GM18861 (cell line): ENCODE results near the gene SH3BGRL3.
"Not testable (repeated sequence)": the region's sequence is repeated elsewhere in the genome, so short reads cannot be mapped to it uniquely, and the experiment has no call there.

Source experiments
- ATAC-seq: cut with Tn5 transposase; IDR thresholded peaks from one replicate; pipeline ENCODE4 v1.9.1; 2021; ENCODE audit not compliant: unreplicated experiment

Gene SH3BGRL3

GRCh38 chr1:26315874-26316850 lies 36.3 kb downstream of the SH3BGRL3 start:
- no peak for ATAC-seq

- ATAC-seq, result no peak
Measured at GRCh38 chr1:26317146-26317545, 37.3 kb downstream of the SH3BGRL3 start.

- ATAC-seq, result no peak
Measured at GRCh38 chr1:26317612-26318337, 37.9 kb downstream of the SH3BGRL3 start, which contains the start of gene CD52. CD52 (plus strand) TSS chr1:26317958; CDS start chr1:26318018, 60 bp downstream.

DNA sequence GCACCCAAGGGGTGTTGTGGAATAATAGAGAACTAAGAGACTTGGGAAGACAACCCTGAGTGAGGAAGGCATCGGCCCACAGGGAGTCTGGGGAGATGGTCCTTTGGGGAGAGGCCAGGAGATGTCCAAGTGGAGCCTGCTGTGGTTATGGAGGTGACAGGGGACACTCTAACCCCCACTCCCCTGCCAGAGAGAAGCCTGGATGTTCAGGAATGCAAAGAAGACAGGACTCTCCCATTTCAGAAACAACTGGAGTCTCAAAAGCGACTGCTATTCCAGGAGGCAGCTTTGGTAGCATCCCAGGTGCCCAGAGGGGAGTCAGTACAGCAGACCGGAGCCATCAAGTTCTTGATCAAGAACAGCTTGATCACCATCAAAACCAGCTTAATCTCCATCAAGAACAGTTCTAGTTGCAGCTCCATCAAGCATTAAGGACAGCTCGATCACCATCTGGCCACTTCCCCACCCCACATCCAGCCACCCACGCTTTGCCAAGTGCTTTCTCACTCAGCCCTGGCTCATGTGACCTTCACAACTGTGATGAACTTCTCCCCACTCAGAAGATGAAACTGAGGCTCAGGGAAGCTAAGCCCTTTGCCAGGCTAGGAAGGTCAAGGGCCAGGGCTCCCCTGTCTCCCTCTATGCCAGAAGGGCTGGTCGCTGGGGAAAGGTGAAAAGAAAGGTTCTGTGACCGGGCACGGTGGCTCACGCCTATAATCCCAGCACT lies 38.6 kb downstream of the SH3BGRL3 start:
- ATAC-seq, result no peak

DNA sequence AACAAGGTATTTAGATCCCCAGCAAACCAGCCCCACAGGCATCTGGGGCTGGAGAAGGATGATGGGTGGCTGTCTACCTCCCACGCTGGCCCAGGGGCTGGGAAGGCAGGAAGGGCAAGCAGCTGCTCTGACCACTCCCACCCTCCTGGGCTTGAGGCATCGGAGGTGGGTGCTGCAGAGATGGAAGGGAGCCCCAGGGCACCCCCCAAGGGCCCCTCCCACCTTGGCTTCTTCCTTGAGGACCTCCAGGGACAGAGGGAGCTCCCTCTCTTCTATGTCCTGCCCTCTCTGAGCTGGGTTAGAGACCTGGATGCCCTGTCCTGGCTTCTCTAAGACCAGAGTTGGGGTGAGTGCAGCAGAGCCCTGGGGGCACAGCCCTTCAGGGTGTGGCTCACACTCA lies 41.0 kb downstream of the SH3BGRL3 start:
- no peak for ATAC-seq

DNA sequence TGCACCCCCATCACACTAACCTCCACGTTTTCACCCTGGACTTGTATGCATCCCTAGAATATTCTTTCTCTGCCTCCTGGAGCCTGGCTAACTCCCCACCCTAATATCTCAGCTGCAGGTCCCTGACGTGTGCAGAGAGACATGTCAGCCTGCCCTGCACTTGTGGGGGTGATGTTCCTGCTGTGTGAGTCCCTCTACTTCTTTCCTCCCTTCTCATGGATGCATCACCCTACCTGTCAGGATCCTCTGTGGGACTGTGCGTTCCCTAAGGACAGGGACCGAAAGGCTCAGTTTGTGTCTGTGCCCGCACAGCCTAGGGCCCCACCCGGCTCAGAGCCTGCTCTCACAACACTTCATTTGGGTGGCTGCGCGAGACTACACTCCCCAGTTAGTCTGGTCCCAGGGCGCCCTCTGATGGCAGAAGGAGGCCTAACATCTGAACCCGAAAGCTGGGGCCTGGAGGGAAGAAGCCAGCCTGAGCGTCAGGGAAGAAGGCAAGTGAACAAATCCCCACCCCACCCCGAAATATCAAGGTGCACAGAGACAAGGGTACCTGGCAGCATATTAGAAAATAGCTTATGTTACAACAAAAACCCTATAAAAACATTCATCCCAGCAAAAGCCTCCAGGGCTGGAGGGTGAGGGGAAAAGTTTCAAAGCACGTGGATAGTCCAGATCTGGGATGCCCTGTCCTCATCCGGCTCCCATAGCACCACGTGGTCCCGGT lies 41.6 kb downstream of the SH3BGRL3 start:
- no peak for ATAC-seq

DNA sequence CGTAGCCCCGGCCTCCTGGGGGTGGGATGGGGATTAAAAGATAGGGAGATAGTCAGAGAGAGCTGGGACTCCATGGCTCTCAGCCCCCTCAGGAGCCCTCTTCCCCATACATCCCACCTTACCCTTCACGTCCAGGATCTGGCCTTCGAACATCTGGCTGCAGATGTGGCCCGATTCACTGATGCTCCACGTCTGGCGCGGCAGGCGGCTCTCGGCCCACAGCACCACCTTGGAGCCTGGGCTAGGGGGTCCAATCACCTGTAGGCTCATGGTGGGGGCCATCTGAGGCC lies 42.1 kb downstream of the SH3BGRL3 start:
- no peak for ATAC-seq

DNA sequence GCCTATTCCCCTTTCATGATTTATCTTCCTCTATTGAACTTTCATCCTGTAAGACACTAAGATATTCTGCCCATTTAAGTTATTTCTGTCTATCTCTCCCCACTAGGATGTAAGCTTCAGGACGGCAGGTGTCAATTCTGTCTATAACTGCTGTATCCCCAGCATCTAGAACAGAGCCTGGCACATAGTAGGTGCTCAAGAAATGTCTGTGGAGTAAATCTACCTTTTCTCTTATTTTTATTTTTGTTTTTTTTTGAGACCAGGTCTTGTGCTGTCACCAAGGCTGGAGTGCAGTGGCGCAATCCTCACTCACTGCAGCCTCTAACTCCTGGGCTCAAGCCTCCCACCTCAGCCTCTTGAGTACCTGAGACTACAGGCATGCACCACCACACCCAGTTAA lies 43.5 kb downstream of the SH3BGRL3 start:
- no peak for ATAC-seq

DNA sequence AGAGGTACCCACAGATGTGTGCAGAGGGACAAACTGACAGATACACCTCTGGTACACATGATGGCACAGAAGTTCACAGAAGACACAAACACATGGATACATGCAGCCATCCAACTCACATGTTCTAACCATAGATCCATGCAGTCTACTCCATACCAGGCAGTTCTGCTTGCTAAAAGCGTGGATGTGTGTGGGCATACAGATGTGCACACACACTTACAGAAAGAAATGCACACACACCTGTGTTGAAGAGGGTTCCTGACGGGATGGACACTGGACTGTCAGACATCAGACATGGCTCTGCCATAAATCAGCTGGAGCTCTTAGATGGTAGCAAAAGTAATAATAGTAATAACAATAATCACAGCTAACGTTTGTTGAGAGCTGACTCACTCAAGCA lies 44.7 kb downstream of the SH3BGRL3 start:
- ATAC-seq, result no peak

GRCh38 chr1:26327956-26328362 lies 48.1 kb downstream of the SH3BGRL3 start:
- no peak for ATAC-seq

DNA sequence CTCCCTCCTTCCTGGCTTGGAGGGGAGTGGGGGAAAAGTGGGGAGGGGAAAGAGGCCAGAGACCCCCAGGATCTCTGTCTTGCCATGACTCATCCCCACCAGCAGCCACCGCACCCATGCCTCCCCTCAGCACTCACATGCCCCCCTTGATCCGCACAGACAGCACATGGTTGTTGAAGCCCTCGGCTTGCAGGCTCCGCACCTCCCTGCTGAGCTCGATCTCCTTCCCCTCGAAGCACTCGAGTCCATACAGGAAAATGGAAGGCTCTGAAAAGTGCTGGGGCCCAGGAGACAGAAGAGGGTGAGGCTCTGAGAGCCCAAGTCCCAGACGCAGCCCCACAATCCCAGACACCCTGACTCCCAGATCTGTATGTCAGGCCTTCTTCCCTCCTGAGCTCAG lies 48.7 kb downstream of the SH3BGRL3 start:
- ATAC-seq, result no peak

GRCh38 chr1:26329380-26329779 lies 49.5 kb downstream of the SH3BGRL3 start:
- not testable (repeated sequence) for ATAC-seq

GRCh38 chr1:26330276-26330675 lies 50.4 kb downstream of the SH3BGRL3 start:
- ATAC-seq, result no peak
